Transverse colon (tissue), 4 donors: ENCODE measurements around the gene MAU2. TPM values are rescaled to one million over a fixed set of nuclear protein-coding genes. Genes with fewer than 3 reads are reported as not detected.

Source experiments
- DNase-seq: peaks from one replicate; pipeline ENCODE4 v3.0.0-alpha.2; 2019
- H3K27ac ChIP-seq, 4 donors: fragments of 200-600 bp; sonication (generic); 2 replicates each; pipeline ENCODE4 v1.5.1; 2016 to 2018; ENCODE audit warnings: inconsistent platforms in 4 of 4
- H3K27me3 ChIP-seq: fragments of 200-600 bp; sonication (generic); 2 replicates; pipeline ENCODE4 v1.5.1; 2017; ENCODE audit warnings: inconsistent platforms
- H3K36me3 ChIP-seq, 4 donors: fragments of 200-600 bp; sonication (generic); 2 replicates each; pipeline ENCODE4 v1.5.1; 2017 to 2019; ENCODE audit warnings: inconsistent platforms in 4 of 4
- H3K4me1 ChIP-seq, 4 donors: fragments of 200-600 bp; sonication (generic); 2 replicates each; pipeline ENCODE4 v1.5.1; 2017 to 2020; ENCODE audit warnings: inconsistent platforms in 4 of 4
- H3K4me3 ChIP-seq, 4 donors: fragments of 200-600 bp; sonication (generic); 1 replicate in 1 of 4; 2 replicates in 3 of 4; pipeline versions ENCODE4 v1.5.1 to v1.6.1; 2017 to 2019; ENCODE audit warnings: inconsistent platforms in 4 of 4
- H3K9me3 ChIP-seq, 2 donors: fragments of 200-600 bp; sonication (generic); 2 replicates each; pipeline ENCODE4 v1.5.1; 2017 to 2019; ENCODE audit warnings: inconsistent platforms in 2 of 2
- CTCF ChIP-seq, 5 experiments: fragments of 200-600 bp in 3 of 5; fragments of 450-650 bp in 2 of 5; sonication (generic) in 3 of 5; IDR thresholded peaks; 1 replicate in 2 of 5; 2 replicates in 3 of 5; pipeline ENCODE4 v1.5.1; 2016 to 2017; ENCODE audit warnings: antibody characterized with exemption in 5 of 5, inconsistent platforms in 3 of 5, mild to moderate bottlenecking in 2 of 5, moderate library complexity in 1 of 5
- EP300 ChIP-seq: sonication (generic); formaldehyde crosslinking; IDR thresholded peaks from one replicate; pipeline ENCODE4 v1.6.1; 2017; ENCODE audit warnings: antibody characterized with exemption, low read depth
- POLR2A ChIP-seq: fragments of 450-650 bp; IDR thresholded peaks from one replicate; pipeline ENCODE4 v1.6.1; 2016; ENCODE audit warnings: antibody characterized with exemption, mild to moderate bottlenecking, moderate library complexity
- POLR2AphosphoS5 ChIP-seq, 3 donors: sonication (generic); formaldehyde crosslinking; IDR thresholded peaks; one replicate each; pipeline ENCODE4 v1.6.1; 2016; ENCODE audit warnings: antibody characterized with exemption in 3 of 3
- whole genome bisulfite sequencing, 2 donors: methylation state at CpG; one replicate each; pipeline ENCODE4 v1.1.5; 2018; ENCODE audit warnings: low coverage in 1 of 2; 5-methylcytosine and 5-hydroxymethylcytosine counted together
- in situ Hi-C, 4 donors: fragments of 200-750 bp; cut with MboI; loops; one replicate each; pipeline versions ENCODE4 v1.15.0 to v1.15.1; 2017; ENCODE audit warnings: low sequenced_read_pairs in 3 of 4, low pct_ligation_motif_present in 1 of 4, low pct_unique_long_range_greater_than_20kb in 1 of 4
- intact Hi-C: fragments of 100-400 bp; cut with DNase I; formaldehyde crosslinking; loops from one replicate; pipeline ENCODE4 v1.15.1; 2023; ENCODE audit warnings: low total_unique reads
- total RNA-seq, 4 donors: library from RNA; depleted of rRNA; stranded (reverse); fragments of >200 nt; gene quantifications; one replicate each; pipeline ENCODE4 v1.1.0, GENCODE V29; 2016

MAU2 gene
- total RNA-seq, 4 donors from 2014 or later: 59.1 to 214 (median 79.2) TPM

- intact Hi-C loops (no loop called here), in situ Hi-C loops (no loop called here)
- no peak for DNase-seq
- WGBS, 2 donors: 81 to 85% methylated on average over 3 to 4 of the region's 4 CpGs
- Histone ChIP-seq H3K27me3 (no peaks in the 10 kb centered on the region), H3K4me3 (no peak overlapping the region), H3K36me3 (peaks cover 0 to 38% (median 8%) of the 10 kb centered on the region in 4 donors), H3K27ac (no peak overlapping the region), H3K9me3 (no peaks in the 10 kb centered on the region), H3K4me1 (no peaks in the 10 kb centered on the region)
- TF ChIP-seq POLR2A: no peak
- no peak for TF ChIP-seq CTCF (IDR thresholded peaks at IDR 0.05)
Measured at GRCh38 chr19:19294914-19295313, 25.7 kb upstream of the MAU2 start.

GRCh38 chr19:19296953-19297689, 23.5 kb upstream of the MAU2 start:
- DNase-seq: no peak
- no peaks in the 10 kb centered on the region for H3K27me3 ChIP-seq
- WGBS, 2 donors: 90 to 100% methylated on average over 5 to 19 of the region's 19 CpGs
- H3K36me3 ChIP-seq: peaks cover 0 to 27% (median 13%) of the 10 kb centered on the region in 4 donors
- intact Hi-C loops (no loop called here), in situ Hi-C loops (no loop called here)
- H3K27ac ChIP-seq: no peak overlapping the region
- TF ChIP-seq CTCF (IDR thresholded peaks at IDR 0.05) (no peak), POLR2AphosphoS5 (IDR thresholded peaks at IDR 0.05) (no peak)
- no peaks in the 10 kb centered on the region for H3K9me3 ChIP-seq
- no peak overlapping the region for H3K4me3 ChIP-seq
- H3K4me1 ChIP-seq: no peaks in the 10 kb centered on the region

- Histone ChIP-seq H3K36me3 (peaks cover 0 to 24% (median 12%) of the 10 kb centered on the region in 4 donors), H3K27ac (no peak overlapping the region), H3K9me3 (no peaks in the 10 kb centered on the region), H3K4me1 (no peaks in the 10 kb centered on the region), H3K27me3 (no peaks in the 10 kb centered on the region), H3K4me3 (no peak overlapping the region)
- in situ Hi-C loops (no loop called here), intact Hi-C loops (no loop called here)
- TF ChIP-seq EP300 (no peak), POLR2AphosphoS5 (IDR thresholded peaks at IDR 0.05) (no peak), CTCF (IDR thresholded peaks at IDR 0.05) (no peak), POLR2A (no peak)
- 88% methylated on average over 9 of the region's 9 CpGs; no CpG with 5 or more reads in 1 of the 2 donors for WGBS, 2 donors
- no peak for DNase-seq
Measured at GRCh38 chr19:19297759-19298158, 22.9 kb upstream of the MAU2 start.

GRCh38 chr19:19300613-19301012, 20.0 kb upstream of the MAU2 start:
- TF ChIP-seq POLR2AphosphoS5 (IDR thresholded peaks at IDR 0.05) (no peak), CTCF (IDR thresholded peaks at IDR 0.05) (no peak), POLR2A (no peak), EP300 (no peak)
- Histone ChIP-seq H3K4me3 (no peak overlapping the region), H3K4me1 (no peaks in the 10 kb centered on the region), H3K27me3 (no peaks in the 10 kb centered on the region), H3K27ac (no peak overlapping the region), H3K9me3 (no peaks in the 10 kb centered on the region), H3K36me3 (peaks cover 0 to 17% (median 7%) of the 10 kb centered on the region in 4 donors)
- 97% methylated on average over 11 of the region's 12 CpGs; no CpG with 5 or more reads in 1 of the 2 donors for WGBS, 2 donors
- no peak for DNase-seq
- intact Hi-C loops: no loop called here
- in situ Hi-C loops: no loop called here
